ENCODE data around the gene SAMD11. TPM values are rescaled to one million over a fixed set of nuclear protein-coding genes. Genes with fewer than 3 reads are reported as not detected.
"Not testable (repeated sequence)": the region's sequence is repeated elsewhere in the genome, so short reads cannot be mapped to it uniquely, and the experiment has no call there.

Gene SAMD11
- total and polyA plus RNA-seq, 8 donors = 3.5 to 23.3 (median 4.6) TPM; not detected in 1

DNA sequence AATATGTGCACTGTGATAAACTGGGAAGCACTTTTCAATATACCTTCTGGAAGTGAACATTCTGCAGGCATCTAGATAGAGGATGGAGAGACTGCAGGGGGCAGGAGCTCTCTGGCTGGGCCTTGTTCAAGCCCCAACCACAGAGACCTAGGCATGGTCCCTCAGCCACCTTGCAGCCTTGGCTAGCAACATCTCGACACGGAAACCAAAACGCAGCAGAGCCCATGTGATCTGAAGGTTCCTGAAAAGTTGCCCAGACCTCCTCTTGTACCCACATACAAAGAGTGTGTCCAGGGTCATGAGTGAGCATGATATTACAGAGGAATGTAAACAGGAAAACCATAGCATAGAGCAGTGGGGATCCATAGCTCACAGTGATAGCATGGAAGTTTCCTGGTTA lies 33.1 kb upstream of the SAMD11 start:
- TF ChIP-seq EP300 (IDR thresholded peaks at IDR 0.05) = no peak
- TF ChIP-seq POLR2AphosphoS5 (IDR thresholded peaks at IDR 0.05) = no peak
- TF ChIP-seq, protein P1, sequence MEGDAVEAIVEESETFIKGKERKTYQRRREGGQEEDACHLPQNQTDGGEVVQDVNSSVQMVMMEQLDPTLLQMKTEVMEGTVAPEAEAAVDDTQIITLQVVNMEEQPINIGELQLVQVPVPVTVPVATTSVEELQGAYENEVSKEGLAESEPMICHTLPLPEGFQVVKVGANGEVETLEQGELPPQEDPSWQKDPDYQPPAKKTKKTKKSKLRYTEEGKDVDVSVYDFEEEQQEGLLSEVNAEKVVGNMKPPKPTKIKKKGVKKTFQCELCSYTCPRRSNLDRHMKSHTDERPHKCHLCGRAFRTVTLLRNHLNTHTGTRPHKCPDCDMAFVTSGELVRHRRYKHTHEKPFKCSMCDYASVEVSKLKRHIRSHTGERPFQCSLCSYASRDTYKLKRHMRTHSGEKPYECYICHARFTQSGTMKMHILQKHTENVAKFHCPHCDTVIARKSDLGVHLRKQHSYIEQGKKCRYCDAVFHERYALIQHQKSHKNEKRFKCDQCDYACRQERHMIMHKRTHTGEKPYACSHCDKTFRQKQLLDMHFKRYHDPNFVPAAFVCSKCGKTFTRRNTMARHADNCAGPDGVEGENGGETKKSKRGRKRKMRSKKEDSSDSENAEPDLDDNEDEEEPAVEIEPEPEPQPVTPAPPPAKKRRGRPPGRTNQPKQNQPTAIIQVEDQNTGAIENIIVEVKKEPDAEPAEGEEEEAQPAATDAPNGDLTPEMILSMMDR (IDR thresholded peaks at IDR 0.05) = no peak
- TF ChIP-seq POLR2A (IDR thresholded peaks at IDR 0.05) = no peak
- peaks cover 0 to 25% (median 6%) of the 10 kb centered on the region in 3 donors for H3K27me3 ChIP-seq
- WGBS, 5 donors = 5 to 28% (median 9%) methylated on average over 3 of the region's 3 CpGs

DNA sequence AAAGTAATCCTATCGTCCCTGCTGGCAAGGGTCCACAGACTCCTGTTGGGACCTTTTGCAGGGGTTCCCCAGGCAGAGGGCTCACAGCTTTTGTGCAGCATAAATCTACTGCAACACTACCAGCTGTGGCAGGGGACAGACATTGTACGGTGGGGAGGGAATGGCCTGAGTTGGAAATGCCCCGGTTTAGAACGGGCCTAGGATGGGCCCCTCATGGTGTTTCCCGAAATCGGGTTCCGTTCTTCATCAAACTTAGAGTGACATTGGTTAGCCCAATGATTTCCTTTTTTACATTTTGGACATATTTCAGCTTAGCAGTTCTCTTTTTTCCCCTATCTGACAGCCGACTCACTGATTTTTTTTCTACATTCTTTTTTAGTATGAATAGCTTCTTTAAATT lies 26.5 kb upstream of the SAMD11 start:
- whole genome bisulfite sequencing, 5 donors = 52 to 66% (median 58%) methylated on average over 8 of the region's 8 CpGs
- Histone ChIP-seq H3K4me1 (no peaks in the 10 kb centered on the region), H3K36me3 (no peaks in the 10 kb centered on the region), H3K27me3 (peaks cover 0 to 34% (median 0%) of the 10 kb centered on the region in 3 donors), H3K4me3 (no peak overlapping the region), H3K9me3 (no peaks in the 10 kb centered on the region), H3K27ac (no peak overlapping the region)
- intact Hi-C loops (cut with DNase I; ENCODE audit: low total_unique reads) = no loop called here
- TF ChIP-seq EP300 (IDR thresholded peaks at IDR 0.05) (no peak), POLR2A (IDR thresholded peaks at IDR 0.05) (no peak)
- TF ChIP-seq, protein P1 (IDR thresholded peaks at IDR 0.05) = no peak
- no peak for DNase-seq

More for the DNA sequence above, 33.1 kb upstream of the SAMD11 start:
- Histone ChIP-seq H3K36me3 (no peaks in the 10 kb centered on the region), H3K9me3 (no peaks in the 10 kb centered on the region), H3K4me3 (no peak overlapping the region), H3K4me1 (no peaks in the 10 kb centered on the region), H3K27ac (no peak overlapping the region)
- intact Hi-C loops (cut with DNase I; ENCODE audit: low total_unique reads) = no loop called here
- DNase-seq = no peak

DNA sequence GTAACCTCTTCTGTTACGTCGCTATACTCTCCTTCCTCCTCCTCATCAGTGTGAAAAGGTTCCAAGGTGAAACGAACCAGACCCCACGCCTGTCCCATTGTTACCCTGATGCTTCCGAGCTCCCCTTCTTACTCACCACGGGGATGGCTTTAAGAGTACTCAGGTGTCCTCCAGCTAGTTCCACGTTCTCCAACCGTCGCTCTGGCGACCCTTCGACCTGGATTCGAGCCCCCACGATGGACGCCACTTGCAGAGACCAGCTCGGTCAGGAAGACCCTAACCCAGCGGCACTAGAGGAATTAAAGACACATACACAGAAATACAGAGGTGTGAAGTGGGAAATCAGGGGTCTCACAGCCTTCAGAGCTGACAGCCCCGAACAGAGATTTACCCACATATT lies 25.8 kb upstream of the SAMD11 start:
- H3K27me3 ChIP-seq = peaks cover 0 to 34% (median 0%) of the 10 kb centered on the region in 3 donors
- H3K9me3 ChIP-seq; H3K36me3 ChIP-seq; intact Hi-C loops (cut with DNase I; ENCODE audit: low total_unique reads); H3K27ac ChIP-seq; DNase-seq; H3K4me1 ChIP-seq; H3K4me3 ChIP-seq: not testable (repeated sequence)
- WGBS, 5 donors = 74 to 85% (median 81%) methylated on average over 17 of the region's 17 CpGs

DNA sequence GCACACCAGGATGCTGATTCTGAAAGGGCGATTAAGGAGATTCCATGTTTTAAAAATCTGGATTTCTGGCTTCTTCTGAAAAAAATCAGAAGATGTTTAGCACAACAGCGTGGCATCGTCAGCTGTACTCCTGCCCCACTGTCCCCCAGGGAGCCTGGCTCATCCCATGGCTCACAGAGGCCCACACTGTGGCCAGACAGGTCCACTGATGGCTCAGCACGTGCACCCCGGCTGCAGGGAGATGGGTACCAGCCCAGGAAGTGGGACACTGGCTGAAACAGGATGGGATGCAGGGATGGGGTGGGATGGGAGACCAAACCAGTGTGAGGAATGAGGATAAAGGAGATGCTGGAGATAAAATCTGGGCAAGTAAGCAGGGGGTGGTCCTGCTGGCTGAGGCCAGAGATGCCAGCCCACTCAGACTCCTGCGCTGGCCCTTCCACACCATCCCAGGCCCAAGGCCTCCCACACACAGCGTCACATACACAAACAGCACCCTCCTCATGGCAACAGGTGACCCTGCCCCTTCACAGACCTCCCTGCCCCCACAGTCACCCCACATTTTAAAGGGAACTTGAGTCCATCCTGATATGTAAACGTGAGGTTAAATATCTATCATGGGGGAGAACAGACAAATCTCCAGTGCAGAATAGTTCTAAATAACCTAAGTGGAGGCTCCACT lies 23.9 kb upstream of the SAMD11 start:
- DNase-seq = no peak
- Histone ChIP-seq H3K36me3 (no peaks in the 10 kb centered on the region), H3K27ac (no peak overlapping the region), H3K4me3 (no peak overlapping the region), H3K9me3 (no peaks in the 10 kb centered on the region), H3K4me1 (peaks cover 3 to 11% (median 8%) of the 10 kb centered on the region in 4 donors), H3K27me3 (peaks cover 0 to 41% (median 2%) of the 10 kb centered on the region in 3 donors)
- intact Hi-C loops (cut with DNase I; ENCODE audit: low total_unique reads) = loop anchor here (5.0 kb wide), 1 partner anchor 43 kb away; no protein-coding TSS in a partner anchor
- 80 to 90% (median 86%) methylated on average over 8 of the region's 8 CpGs for WGBS, 5 donors
- TF ChIP-seq, protein P1 (IDR thresholded peaks at IDR 0.05) = no peak
- no peak for TF ChIP-seq POLR2A (IDR thresholded peaks at IDR 0.05)
- TF ChIP-seq EP300 (IDR thresholded peaks at IDR 0.05) = no peak
- TF ChIP-seq POLR2AphosphoS5 (IDR thresholded peaks at IDR 0.05) = no peak
